Esophagus muscularis mucosa (tissue), 4 donors: ENCODE data around the gene COQ7. TPM values are rescaled to one million over a fixed set of nuclear protein-coding genes. Genes with fewer than 3 reads are reported as not detected.

Source experiments
- DNase-seq: peaks from one replicate; pipeline ENCODE4 v3.0.0-alpha.2; 2017; ENCODE audit errors: extremely low spot score
- H3K27ac ChIP-seq, 4 donors: fragments of 200-600 bp; sonication (generic); replicated peaks in 1 of 4; 1 replicate in 3 of 4; 2 replicates in 1 of 4; pipeline ENCODE4 v1.5.1; 2016 to 2019; ENCODE audit warnings: mild to moderate bottlenecking in 1 of 4
- H3K27me3 ChIP-seq, 4 donors: fragments of 200-600 bp; sonication (generic); one replicate each; pipeline versions ENCODE4 v1.5.1 to v1.6.0; 2016 to 2019
- H3K36me3 ChIP-seq, 4 donors: fragments of 200-600 bp; sonication (generic); one replicate each; pipeline ENCODE4 v1.5.1; 2016 to 2019
- H3K4me1 ChIP-seq, 4 donors: fragments of 200-600 bp; sonication (generic); one replicate each; pipeline ENCODE4 v1.5.1; 2016 to 2019
- H3K4me3 ChIP-seq, 4 donors: fragments of 200-600 bp; sonication (generic); 1 replicate in 2 of 4; 2 replicates in 2 of 4; pipeline ENCODE4 v1.5.1; 2016 to 2019; ENCODE audit warnings: mild to moderate bottlenecking in 4 of 4, moderate library complexity in 1 of 4
- H3K9me3 ChIP-seq, 4 donors: fragments of 200-600 bp; sonication (generic); 1 replicate in 3 of 4; 2 replicates in 1 of 4; pipeline ENCODE4 v1.5.1; 2016 to 2019
- CTCF ChIP-seq, 3 experiments: fragments of 200-600 bp in 2 of 3; fragments of 450-650 bp in 1 of 3; sonication (generic) in 2 of 3; IDR thresholded peaks; one replicate each; pipeline ENCODE4 v1.5.1; 2017 to 2019; ENCODE audit warnings: antibody characterized with exemption in 3 of 3, mild to moderate bottlenecking in 2 of 3, moderate library complexity in 1 of 3
- EP300 ChIP-seq: sonication (generic); formaldehyde crosslinking; IDR thresholded peaks from one replicate; pipeline ENCODE4 v1.6.1; 2017; ENCODE audit warnings: antibody characterized with exemption
- POLR2A ChIP-seq: fragments of 450-650 bp; IDR thresholded peaks from one replicate; pipeline ENCODE4 v1.6.1; 2017; ENCODE audit warnings: antibody characterized with exemption, moderate library complexity, mild to moderate bottlenecking, low read depth
- POLR2AphosphoS5 ChIP-seq, 2 donors: sonication (generic); formaldehyde crosslinking; IDR thresholded peaks; one replicate each; pipeline ENCODE4 v1.6.1; 2017; ENCODE audit warnings: antibody characterized with exemption in 2 of 2
- WGBS: methylation state at CpG from one replicate; pipeline ENCODE4 v1.1.5; 2018; 5-methylcytosine and 5-hydroxymethylcytosine counted together
- intact Hi-C: fragments of 100-400 bp; cut with DNase I; formaldehyde crosslinking; loops from one replicate; pipeline ENCODE4 v1.15.1; 2023
- total RNA-seq, 4 donors: library from RNA; depleted of rRNA; stranded (reverse); fragments of >200 nt; gene quantifications; one replicate each; pipeline versions ENCODE4 v1.1.0 to v1.2.1, GENCODE V29; 2016

Gene COQ7
- total RNA-seq, 4 donors from 2014 or later: 19.1 to 31.2 (median 28.8) TPM

GRCh38 chr16:19110537-19111360 is 43.3 kb downstream of the COQ7 start:
- intact Hi-C loops: no loop called here
- H3K4me1 ChIP-seq: peaks cover 21 to 40% (median 33%) of the 10 kb centered on the region in 4 donors
- no peak for TF ChIP-seq EP300
- TF ChIP-seq CTCF (IDR thresholded peaks at IDR 0.05): no peak
- TF ChIP-seq POLR2AphosphoS5 (IDR thresholded peaks at IDR 0.05): no peak
- TF ChIP-seq POLR2A: no peak
- 89% methylated on average over 4 of the region's 4 CpGs for WGBS
- no peaks in the 10 kb centered on the region for H3K27me3 ChIP-seq
- no peaks in the 10 kb centered on the region for H3K9me3 ChIP-seq
- no peak for DNase-seq
- peaks cover 0 to 10% (median 7%) of the 10 kb centered on the region in 4 donors for H3K36me3 ChIP-seq
- H3K27ac ChIP-seq: no peak overlapping the region
- no peak overlapping the region for H3K4me3 ChIP-seq

GRCh38 chr16:19112099-19112407 is 44.6 kb downstream of the COQ7 start:
- Histone ChIP-seq H3K27me3 (no peaks in the 10 kb centered on the region), H3K9me3 (no peaks in the 10 kb centered on the region), H3K4me1 (peaks cover 34 to 48% (median 43%) of the 10 kb centered on the region in 4 donors), H3K27ac (no peak overlapping the region), H3K36me3 (peaks cover 0 to 20% (median 19%) of the 10 kb centered on the region in 4 donors), H3K4me3 (no peak overlapping the region)
- intact Hi-C loops: no loop called here
- WGBS: 83% methylated on average over 2 of the region's 2 CpGs
- TF ChIP-seq POLR2AphosphoS5 (IDR thresholded peaks at IDR 0.05) (no peak), EP300 (no peak), POLR2A (no peak), CTCF (IDR thresholded peaks at IDR 0.05) (no peak)
- no peak for DNase-seq

- peak; percentile 95 for DNase-seq
- WGBS: 3% methylated on average over 22 of the region's 74 CpGs
- peak within 1 kb of the TSS; percentile 78 to 96 (median 84) for H3K4me3 ChIP-seq
- no peaks in the 10 kb centered on the region for H3K27me3 ChIP-seq
- TF ChIP-seq POLR2AphosphoS5 (IDR thresholded peaks at IDR 0.05) (peak; percentile 70 to 87), POLR2A (peak; percentile 63), CTCF (IDR thresholded peaks at IDR 0.05) (peak in 2 of 3 experiments; percentile 12 to 18), EP300 (no peak)
- H3K27ac ChIP-seq: peak within 1 kb of the TSS; percentile 91 to 99 (median 96)
- H3K4me1 ChIP-seq: peaks cover 50 to 58% (median 58%) of the 10 kb centered on the region in 4 donors
- intact Hi-C loops: no loop called here
- no peaks in the 10 kb centered on the region for H3K9me3 ChIP-seq
- peaks cover 0 to 26% (median 21%) of the 10 kb centered on the region in 4 donors for H3K36me3 ChIP-seq
These were observed 46.4 kb downstream of the COQ7 start, which contains the start of gene ITPRIPL2 for GRCh38 chr16:19113577-19114358. ITPRIPL2 (plus strand) TSS chr16:19113964; CDS start chr16:19114462, 498 bp downstream.

- H3K27ac ChIP-seq: peak overlapping the region; percentile 91 to 99 (median 96)
- H3K27me3 ChIP-seq: no peaks in the 10 kb centered on the region
- 10% methylated on average over 35 of the region's 80 CpGs for WGBS
- peaks cover 54 to 66% (median 66%) of the 10 kb centered on the region in 4 donors for H3K4me1 ChIP-seq
- H3K4me3 ChIP-seq: peak overlapping the region; percentile 78 to 96 (median 84)
- intact Hi-C loops: no loop called here
- H3K9me3 ChIP-seq: no peaks in the 10 kb centered on the region
- H3K36me3 ChIP-seq: peaks cover 0 to 26% (median 21%) of the 10 kb centered on the region in 4 donors
- DNase-seq: no peak
- TF ChIP-seq POLR2AphosphoS5 (IDR thresholded peaks at IDR 0.05) (peak; percentile 61 to 69), CTCF (IDR thresholded peaks at IDR 0.05) (peak in 2 of 3 experiments; percentile 27 to 41), EP300 (no peak), POLR2A (no peak)
These were observed 47.1 kb downstream of the COQ7 start for GRCh38 chr16:19114359-19115147.
